ENCODE measurements around the gene ADCK1.

GRCh38 chr14:77832297-77832696 is 32.4 kb downstream of the ADCK1 start:
- TF ChIP-seq, protein P1, sequence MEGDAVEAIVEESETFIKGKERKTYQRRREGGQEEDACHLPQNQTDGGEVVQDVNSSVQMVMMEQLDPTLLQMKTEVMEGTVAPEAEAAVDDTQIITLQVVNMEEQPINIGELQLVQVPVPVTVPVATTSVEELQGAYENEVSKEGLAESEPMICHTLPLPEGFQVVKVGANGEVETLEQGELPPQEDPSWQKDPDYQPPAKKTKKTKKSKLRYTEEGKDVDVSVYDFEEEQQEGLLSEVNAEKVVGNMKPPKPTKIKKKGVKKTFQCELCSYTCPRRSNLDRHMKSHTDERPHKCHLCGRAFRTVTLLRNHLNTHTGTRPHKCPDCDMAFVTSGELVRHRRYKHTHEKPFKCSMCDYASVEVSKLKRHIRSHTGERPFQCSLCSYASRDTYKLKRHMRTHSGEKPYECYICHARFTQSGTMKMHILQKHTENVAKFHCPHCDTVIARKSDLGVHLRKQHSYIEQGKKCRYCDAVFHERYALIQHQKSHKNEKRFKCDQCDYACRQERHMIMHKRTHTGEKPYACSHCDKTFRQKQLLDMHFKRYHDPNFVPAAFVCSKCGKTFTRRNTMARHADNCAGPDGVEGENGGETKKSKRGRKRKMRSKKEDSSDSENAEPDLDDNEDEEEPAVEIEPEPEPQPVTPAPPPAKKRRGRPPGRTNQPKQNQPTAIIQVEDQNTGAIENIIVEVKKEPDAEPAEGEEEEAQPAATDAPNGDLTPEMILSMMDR (conservative IDR thresholded peaks at IDR 0.05; ENCODE audit: low read depth, low read length) = no peak
- TF ChIP-seq EZH2 (IDR thresholded peaks at IDR 0.05; ENCODE audit: low read length, unreplicated experiment) = no peak
